Bronchial epithelial cell (primary cell): ENCODE results near the gene FHIT. TPM values are rescaled to one million over a fixed set of nuclear protein-coding genes. Genes with fewer than 3 reads are reported as not detected.
A peak's percentile ranks its signal among the peaks of the same experiment; 100 is the strongest.

ENCODE experiments used
- DNase-seq: peaks from one replicate; pipeline ENCODE4 v3.0.0-alpha.2; 2010; ENCODE audit warnings: low read depth
- FAIRE-seq: peaks from 2 replicates; lab custom pipeline; 2011; peaks lifted over from hg19 to GRCh38; lab: Jason Lieb, UNC
- H3K27me3 ChIP-seq: 2 replicates; pipeline ENCODE4 v1.5.1; 2011; ENCODE audit warnings: low read length; ENCODE audit not compliant: control insufficient read depth, insufficient read depth
- H3K36me3 ChIP-seq: 2 replicates; pipeline ENCODE4 v1.5.1; 2011; ENCODE audit warnings: low read length; ENCODE audit not compliant: control insufficient read depth, insufficient read depth
- H3K4me3 ChIP-seq: 2 replicates; pipeline ENCODE4 v1.5.1; 2011; ENCODE audit warnings: mild to moderate bottlenecking, low read depth, low read length, control low read depth
- total RNA-seq: library from RNA; depleted of rRNA; stranded (reverse); fragments of >200 nt; gene quantifications from 2 replicates; pipeline ENCODE4 v1.2.1, GENCODE V29; 2014
- TF ChIP-seq, protein P1 (sequence below): IDR thresholded peaks from 2 replicates; pipeline ENCODE4 v1.5.1; 2011; ENCODE audit warnings: mild to moderate bottlenecking, moderate library complexity, low read length, control low read depth, inconsistent platforms; ENCODE audit not compliant: insufficient read depth, severe bottlenecking

FHIT gene
- total RNA-seq, 1 donor from 2014 or later, result 1.6 TPM

DNA sequence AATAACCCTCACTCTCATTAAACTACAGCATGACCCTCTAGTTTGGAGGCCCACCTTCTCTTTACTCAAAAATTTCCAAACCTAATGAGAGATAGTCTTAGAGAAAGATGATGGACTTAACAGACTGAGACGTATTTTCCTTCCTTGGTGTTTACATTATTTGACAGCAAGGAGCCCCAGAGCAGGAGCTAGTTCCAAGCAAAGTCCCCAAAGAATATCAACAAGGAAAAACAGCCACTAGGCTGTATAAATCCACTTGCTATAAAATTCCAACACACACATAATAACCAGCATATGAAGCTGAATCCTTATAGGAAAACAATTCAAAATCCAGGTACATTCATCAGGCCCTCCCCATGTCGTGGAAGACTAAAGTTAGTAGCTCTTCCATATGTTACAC, 660.0 kb downstream of the FHIT start:
- TF ChIP-seq, protein P1, sequence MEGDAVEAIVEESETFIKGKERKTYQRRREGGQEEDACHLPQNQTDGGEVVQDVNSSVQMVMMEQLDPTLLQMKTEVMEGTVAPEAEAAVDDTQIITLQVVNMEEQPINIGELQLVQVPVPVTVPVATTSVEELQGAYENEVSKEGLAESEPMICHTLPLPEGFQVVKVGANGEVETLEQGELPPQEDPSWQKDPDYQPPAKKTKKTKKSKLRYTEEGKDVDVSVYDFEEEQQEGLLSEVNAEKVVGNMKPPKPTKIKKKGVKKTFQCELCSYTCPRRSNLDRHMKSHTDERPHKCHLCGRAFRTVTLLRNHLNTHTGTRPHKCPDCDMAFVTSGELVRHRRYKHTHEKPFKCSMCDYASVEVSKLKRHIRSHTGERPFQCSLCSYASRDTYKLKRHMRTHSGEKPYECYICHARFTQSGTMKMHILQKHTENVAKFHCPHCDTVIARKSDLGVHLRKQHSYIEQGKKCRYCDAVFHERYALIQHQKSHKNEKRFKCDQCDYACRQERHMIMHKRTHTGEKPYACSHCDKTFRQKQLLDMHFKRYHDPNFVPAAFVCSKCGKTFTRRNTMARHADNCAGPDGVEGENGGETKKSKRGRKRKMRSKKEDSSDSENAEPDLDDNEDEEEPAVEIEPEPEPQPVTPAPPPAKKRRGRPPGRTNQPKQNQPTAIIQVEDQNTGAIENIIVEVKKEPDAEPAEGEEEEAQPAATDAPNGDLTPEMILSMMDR, result no peak
- FAIRE-seq, result no peak
- H3K36me3 ChIP-seq, result no peaks in the 10 kb centered on the region
- no peak for DNase-seq
- no peaks in the 10 kb centered on the region for H3K27me3 ChIP-seq
- H3K4me3 ChIP-seq, result no peak overlapping the region

GRCh38 chr3:60588806-60589205, 662.4 kb downstream of the FHIT start:
- no peak overlapping the region for H3K4me3 ChIP-seq
- H3K27me3 ChIP-seq, result no peaks in the 10 kb centered on the region
- DNase-seq, result peak; percentile 98
- no peak for FAIRE-seq
- H3K36me3 ChIP-seq, result no peaks in the 10 kb centered on the region
- TF ChIP-seq, protein P1, result no peak

GRCh38 chr3:60585918-60586317, 665.3 kb downstream of the FHIT start:
- TF ChIP-seq, protein P1, result no peak
- FAIRE-seq (no peak), DNase-seq (no peak)
- Histone ChIP-seq H3K36me3 (no peaks in the 10 kb centered on the region), H3K27me3 (no peaks in the 10 kb centered on the region), H3K4me3 (no peak overlapping the region)

DNA sequence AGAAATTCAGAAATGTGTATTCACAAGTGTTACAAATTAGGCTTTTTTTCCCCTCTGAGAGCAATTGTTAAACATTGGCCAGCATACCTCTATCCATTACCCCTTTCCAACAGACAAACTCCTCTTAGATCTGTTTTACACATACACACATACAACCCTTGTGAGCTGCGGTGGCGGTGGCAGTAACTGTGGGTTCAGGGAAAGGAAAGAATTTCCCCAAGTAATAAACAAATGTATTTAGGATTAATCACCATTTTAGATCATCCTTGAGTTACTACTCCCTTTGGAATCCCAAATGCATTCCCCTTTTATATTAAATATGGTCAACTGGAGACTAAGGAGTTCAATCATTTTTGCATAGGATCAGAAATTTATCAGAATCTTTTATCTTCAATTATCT, 667.0 kb downstream of the FHIT start:
- H3K27me3 ChIP-seq, result no peaks in the 10 kb centered on the region
- no peaks in the 10 kb centered on the region for H3K36me3 ChIP-seq
- H3K4me3 ChIP-seq, result no peak overlapping the region
- DNase-seq, result no peak
- FAIRE-seq, result no peak
- TF ChIP-seq, protein P1, result no peak

- DNase-seq (no peak), FAIRE-seq (no peak)
- Histone ChIP-seq H3K27me3 (no peaks in the 10 kb centered on the region), H3K36me3 (no peaks in the 10 kb centered on the region), H3K4me3 (no peak overlapping the region)
- TF ChIP-seq, protein P1, result no peak
Measured at GRCh38 chr3:60582288-60582687, 669.0 kb downstream of the FHIT start.

- FAIRE-seq, result no peak
Measured at GRCh38 chr3:60580809-60581208, 670.4 kb downstream of the FHIT start.

More at GRCh38 chr3:60580809-60581208, 670.4 kb downstream of the FHIT start:
- Histone ChIP-seq H3K4me3 (no peak overlapping the region), H3K27me3 (no peaks in the 10 kb centered on the region), H3K36me3 (no peaks in the 10 kb centered on the region)
- TF ChIP-seq, protein P1, result no peak
- DNase-seq, result no peak
